ENCODE data around the gene AMDHD2.

The AMDHD2 gene

DNA sequence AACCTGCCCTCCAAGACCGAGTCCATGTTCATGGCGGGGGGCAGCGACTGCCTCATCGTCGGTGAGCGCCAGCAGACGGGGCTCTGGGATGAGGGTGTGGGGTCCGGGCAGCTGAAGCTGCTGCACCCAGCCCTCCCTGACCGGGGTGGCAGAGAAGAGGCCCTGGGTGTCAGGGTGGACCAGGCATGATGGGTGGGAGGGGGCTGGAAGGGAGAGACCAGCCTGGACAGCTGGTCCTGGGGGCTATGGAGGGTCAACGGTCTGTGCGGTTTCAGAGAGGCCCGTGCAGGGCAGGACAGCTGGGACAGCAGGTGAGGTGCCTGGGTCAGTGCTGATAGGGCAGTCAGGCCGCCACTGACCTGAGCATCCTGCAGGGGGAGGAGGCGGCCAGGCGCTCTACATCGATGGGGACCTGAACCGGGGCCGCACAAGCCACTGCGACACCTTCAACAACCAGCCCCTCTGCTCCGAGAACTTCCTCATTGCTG, 19.7 kb upstream of the AMDHD2 start:
- no peak for DNase-seq

DNA sequence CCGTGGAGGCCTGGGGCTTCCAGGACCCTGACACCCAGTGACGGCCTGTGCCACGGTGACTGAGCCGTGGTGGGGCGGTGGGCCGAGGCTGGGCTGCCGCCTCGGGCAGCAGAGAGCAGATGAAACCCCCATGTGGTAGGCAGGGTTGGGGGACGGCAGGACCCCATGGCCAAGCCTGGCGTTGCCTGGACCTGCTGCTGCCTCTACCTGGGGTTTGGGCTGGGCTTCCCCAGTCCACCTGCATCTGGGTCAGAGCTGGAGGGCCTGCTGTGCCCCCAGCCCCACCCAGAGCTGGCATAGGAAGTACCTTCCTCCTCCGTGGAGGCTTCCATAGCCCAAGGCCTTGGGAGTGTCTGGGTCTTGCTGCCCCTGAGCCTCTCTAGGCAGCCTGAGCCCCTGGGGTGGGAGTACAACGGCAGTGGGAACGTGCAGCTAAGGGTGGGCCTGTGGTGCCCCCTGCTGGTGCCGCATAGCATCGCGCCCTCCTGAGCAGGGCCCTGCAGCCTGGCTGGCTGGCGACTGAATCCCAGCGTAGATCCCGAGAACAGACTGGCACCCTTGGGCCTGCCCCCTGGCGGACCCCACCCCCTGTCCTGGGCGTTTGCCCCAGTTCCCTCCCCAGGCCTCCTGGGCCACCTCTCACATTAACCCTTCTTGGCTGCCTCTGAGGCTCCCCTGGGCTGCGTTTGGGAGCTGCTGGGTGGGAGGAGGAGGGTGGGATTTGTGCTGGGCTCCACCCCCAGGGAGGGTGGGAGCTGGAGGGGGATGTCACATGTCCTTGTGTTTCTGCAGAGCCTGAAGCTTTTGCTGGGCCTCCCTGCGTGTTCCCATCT, 19.0 kb upstream of the AMDHD2 start:
- peak; percentile 84 to 85 for DNase-seq

DNA sequence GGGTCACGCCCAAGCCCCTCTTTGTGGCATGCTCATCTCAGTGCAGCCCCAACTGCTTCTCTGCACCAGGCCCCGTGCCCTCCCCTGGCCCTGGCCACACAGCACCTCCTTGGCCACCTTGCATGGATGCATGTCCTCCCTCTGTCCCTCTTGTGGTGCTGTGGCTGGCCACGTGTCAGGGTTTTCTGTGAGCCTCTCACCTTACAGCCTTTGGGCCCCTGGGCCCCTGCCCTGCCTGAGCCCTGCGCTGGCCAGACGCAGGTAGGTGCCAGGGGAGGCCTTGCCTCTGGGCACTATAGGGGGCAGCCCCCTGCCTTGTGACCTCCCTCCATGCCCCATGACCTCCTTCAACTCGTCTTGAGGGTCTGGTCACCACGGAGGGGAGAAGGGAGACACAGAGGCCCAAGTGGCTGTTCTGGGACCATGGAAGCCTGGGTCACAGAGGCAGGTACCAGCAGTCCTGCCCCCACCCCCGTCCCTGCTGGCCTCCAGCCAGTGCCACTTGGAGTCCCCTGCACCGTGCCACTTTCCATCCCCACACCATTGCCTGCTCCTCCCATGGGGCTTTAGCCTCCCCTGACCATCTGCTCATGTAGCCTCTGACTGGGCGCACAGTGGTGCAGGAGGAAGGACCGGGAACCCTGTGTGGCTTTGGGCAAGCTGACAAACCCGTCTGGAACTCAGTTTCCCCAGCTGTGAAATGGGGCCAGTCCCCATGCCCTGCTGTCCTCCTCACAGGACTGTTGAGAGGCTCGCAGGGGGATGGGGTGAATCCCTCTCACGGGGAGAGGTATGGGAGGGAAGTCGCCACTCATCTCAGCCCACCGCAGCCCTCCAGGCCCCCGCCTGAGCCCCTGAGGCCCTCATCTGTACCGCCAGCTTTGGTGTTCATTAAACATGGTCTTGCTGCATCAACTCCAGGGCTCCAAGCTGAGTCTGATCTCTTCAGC, 17.9 kb upstream of the AMDHD2 start:
- DNase-seq, result no peak

DNA sequence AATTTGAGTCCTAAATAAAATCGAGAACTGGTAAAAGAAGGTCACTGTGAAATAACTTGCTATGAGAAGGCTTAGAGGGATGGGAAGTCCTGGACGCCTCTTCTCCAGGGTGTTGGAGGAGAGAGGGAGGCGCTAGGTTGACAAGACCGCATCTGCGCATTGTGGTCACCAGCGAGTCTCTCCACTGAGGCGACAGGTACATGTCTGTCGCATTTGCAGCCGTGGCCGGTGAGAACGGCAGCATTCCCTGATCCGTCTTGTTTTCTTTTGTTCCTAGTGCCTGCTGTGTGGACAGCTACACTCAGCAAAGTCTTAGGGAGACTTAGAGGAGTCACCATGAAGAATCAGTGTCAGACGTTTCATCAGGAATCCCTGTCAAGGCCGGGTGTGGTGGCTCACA, 14.5 kb upstream of the AMDHD2 start:
- no peak for DNase-seq

DNA sequence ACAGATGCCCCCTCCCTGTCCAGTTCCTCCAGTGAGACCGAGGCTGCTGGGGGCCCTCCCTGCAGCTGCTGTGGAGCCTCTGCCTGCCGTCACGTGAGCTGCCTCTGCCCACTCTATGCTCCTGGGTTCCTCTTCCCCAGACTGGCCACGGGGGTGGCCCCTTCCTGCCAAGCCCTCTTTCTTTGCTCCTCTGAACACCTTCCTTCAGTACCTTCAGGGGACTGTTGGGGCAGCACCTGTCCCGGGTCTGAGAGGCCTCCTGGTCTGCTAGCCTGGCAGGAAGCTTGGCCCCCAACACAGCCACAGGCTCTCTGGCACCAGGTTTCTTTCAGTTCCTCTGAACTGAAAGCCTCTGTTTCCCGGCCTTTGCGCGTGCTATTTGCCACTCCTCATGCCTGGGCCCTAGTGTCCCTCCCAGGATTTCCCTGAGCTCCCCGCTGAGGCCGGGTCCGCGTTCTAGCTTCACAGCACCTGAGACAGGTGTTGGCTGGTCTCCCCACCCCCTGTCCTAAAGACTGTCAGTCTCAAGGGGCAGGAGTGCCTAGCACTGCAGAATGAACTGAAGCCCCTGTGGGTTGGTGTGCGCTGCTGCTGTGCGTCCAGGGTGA, 13.0 kb upstream of the AMDHD2 start:
- no peak for DNase-seq

DNA sequence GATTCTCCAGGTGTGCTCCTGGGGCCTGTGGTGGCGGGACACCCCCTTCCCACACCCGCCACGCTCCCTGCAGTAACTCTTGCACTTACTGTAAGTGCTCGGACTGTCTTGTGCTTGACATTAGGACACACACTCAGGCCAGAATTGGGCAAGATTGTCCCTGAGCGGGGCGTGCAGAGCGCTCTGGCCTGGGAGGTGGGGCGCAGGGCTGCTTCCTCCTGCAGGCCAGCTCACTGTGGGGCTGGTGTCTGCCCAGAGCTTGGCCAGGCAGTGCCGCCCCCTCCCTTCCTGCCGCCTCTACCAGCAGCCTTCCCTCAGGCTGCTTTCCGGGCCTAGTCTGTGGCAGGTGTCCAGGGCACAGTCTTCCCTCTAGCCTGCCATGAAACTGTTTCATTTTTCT, 12.5 kb upstream of the AMDHD2 start:
- no peak for DNase-seq

DNA sequence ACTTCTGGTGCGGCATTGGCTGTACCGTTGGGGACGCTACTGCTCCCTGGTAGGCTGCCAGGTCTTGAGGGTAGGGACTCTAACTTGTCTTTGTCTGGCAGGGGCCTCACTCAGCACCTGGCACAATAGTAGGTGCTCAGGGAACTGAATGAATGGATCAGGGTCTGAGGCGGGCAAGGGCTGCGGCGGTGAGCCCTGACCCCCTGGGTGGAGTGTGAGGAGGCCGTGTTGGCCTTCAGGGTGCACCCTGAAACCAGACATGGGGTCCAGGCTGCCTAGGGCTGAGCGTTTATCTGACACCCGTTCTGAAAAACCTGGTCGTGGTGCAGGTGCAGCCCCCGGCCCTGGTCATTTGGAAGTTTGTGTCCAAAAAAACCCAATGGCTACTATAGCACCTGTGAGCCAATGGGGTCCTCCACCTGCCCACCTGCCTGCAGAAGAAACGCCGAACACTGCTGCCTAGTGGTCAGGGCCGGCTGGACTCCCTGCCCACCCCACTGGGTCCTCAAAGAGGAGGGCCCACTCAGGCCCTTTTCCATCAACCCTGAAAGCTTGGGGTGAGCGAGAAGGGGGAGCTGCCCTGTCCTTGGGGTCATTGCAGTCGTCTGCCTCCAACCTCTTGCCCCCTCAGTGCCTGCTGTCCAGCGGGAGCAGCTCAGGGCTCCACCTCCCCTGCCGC, 11.3 kb upstream of the AMDHD2 start:
- DNase-seq, result no peak

DNA sequence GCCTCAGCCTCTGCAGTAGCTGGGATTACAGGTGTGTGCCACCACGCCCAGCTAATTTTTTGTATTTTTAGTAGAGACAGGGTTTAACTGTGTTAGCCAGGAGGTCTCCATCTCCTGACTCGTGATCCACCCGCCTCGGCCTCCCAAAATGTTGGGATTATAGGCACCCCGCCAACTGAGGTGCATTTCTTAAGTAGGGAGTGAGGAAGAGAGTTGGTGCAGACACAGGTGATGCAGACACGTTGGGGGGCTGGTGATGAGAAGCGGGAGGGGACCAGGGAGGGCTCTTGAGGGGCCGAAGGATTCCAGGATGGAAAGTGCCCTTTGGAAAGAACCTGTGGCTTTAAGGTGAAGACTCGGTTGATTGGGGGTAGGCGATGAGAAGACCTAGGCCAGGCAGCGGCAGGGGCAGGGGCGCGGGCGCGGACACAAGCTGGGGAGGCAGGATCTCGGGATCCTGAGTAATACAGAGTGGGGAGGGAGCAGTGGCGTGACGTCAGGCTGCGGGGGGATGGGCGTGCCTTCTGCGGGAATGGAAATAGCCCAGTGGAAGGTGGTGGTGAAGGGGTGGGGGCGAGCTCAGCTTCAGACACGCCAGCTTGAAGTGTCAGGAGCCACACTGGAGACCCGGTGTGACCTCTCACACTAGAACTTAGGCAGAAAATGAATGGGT, 8.9 kb upstream of the AMDHD2 start:
- DNase-seq, result no peak

DNA sequence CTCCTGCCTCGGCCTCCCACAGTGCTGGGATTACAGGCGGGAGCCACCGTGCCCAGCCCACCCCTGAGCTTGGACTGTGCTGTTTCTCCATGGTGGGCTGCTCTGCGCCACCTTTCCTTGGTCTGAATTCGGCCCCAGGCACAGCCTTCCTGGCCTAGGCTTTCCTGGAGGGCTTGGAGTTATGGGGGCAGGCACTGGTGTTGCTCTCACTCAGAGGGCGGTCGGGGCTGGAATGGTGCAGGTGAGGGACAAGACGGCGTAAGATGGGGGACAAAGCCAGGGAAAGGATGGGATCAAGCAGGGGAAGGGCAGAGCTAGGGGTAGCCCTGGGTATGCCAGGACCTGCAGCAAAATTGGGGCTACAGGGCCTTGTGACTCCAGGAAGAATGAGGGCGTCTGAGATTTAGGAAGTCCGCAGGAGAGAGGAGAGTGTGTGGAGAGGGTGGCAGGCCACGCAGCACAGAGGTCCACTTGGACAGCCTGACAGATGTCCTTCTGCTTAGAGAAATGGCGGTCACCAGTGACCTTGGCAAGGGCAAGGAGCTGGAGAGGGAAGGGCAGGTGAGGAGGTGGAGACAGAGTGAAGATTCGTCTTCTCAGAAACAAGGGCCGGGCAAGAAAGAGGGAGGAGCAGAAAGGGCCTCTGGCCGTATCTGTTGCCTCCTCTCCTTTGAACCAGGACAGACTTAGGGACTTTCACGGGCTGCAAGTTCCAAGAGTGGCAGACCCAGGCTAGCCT, 8.0 kb upstream of the AMDHD2 start:
- DNase-seq, result no peak

DNA sequence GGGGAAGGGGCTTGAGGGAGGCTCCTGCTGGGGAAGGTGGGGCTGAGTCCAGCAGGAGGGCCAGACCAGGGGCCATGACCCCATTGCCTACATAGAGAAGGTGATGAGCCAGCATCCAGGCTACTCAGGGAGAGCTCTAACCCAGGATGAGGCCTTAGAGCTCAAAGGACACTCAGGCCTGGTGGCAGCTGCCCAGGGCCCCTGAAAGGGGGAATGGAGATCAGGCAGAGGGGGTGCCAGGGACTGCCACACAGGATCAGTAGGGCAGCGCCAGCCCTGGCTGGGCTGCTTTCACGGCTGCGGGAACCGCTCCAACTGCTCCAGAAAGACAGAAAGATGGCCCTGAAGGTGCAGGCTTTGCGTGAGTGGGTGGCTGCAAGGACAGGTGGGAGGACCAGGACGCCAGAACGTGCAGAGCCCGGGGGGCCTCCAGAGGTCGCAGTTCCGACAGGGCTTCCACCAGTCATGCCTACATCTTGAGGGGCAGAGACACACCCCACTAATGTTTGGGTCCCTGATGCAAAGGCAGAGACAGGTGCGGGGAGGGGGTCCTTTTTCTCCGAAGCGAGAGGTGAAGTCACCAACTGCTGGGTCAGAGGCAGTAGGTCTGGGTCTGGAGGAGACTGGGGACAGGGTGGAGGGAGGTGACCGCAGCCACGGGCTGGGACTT, 7.3 kb upstream of the AMDHD2 start:
- peak in 1 of 2 experiments; percentile 18 for DNase-seq

DNA sequence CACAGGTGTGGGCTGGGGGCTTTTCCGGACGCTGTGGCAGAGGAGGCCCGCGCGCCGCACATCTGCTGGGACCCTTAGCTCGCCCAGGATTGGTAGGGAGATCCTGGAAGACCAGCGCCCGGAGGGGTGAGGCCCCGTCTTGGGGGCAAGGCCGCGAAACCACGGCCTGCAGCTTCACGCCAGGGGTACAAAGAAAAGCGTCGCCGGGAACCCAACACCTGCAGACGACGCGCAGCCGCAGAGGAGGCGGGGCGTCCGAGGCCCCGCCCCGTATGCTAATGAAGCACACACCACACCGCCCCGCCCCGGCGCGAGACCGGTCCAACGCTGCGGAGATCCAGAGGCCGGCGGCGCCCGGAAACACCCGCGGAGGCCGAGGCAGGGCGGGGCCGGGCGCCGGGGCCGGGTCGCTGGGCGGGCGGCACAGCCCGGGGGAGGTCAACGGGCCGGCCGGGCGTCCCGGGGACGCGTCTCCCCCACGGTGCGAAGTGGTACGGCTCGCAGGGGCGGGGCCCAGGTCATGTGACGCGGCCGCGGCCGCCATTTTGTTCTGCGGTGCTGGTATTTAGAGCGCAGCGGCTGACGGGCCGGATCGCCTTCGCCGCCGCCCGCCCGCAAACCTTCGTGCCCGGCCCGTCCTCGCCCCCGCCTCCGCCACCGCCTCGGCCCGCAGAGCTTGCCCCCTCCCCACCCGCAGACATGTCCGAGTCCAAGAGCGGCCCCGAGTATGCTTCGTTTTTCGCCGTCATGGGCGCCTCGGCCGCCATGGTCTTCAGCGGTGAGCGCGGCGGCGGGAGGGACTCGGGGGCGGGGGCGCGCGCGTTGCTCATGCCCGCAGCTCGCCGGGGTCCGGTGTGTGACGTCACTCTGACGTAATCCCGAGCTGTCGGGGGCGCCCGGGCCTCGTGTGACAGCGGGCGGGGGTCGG, 6.5 kb upstream of the AMDHD2 start, which contains the start of gene ATP6V0C:
Gene ATP6V0C, plus strand, starts transcription at position 548 of the 928 bp plus-strand sequence. Its CDS starts 152 bp downstream, at position 700.
- peak; percentile 89 to 92 for DNase-seq

DNA sequence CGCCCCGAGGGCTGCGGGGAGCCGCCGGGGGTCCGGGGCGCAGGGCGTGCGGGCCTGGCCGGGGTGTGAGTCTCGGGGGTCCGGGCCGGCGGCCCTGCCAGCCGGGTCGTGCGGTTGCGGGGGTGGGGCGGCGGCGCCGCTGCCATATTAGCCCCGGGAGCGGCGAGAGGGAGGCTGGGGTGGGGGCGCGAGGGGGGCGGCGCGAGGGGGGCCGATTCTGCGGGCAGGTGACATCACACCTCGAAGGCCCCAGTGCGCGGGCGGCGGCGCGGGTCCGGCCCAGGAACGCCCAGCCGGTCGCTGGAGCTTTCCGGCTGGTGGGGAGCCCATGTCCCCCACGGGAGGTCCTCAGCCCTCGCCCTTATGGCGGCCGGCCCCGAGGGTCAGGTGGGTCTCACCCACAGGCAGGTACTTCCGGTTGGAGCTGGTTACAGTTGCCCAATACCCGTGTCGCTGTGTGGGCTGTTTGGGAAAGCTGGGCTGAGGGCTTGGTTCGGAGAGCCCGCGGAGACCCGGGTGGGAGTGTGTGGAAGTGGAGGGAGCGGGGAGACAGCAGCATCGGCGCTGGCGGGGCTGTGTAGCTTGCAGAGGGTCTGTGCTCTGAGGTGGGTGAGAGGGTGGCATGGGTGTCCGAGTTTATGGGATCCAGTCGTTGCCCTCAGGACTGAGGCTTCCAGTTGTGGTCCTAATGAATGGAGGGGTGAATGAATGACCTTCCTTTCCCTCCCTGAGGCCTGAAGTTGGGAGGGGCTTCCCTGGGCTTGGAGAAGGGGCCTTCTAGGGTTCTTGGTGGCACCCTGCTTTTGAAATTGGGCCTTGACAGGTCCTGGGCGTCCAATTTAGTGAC, 5.6 kb upstream of the AMDHD2 start:
- peak; percentile 27 to 37 for DNase-seq

DNA sequence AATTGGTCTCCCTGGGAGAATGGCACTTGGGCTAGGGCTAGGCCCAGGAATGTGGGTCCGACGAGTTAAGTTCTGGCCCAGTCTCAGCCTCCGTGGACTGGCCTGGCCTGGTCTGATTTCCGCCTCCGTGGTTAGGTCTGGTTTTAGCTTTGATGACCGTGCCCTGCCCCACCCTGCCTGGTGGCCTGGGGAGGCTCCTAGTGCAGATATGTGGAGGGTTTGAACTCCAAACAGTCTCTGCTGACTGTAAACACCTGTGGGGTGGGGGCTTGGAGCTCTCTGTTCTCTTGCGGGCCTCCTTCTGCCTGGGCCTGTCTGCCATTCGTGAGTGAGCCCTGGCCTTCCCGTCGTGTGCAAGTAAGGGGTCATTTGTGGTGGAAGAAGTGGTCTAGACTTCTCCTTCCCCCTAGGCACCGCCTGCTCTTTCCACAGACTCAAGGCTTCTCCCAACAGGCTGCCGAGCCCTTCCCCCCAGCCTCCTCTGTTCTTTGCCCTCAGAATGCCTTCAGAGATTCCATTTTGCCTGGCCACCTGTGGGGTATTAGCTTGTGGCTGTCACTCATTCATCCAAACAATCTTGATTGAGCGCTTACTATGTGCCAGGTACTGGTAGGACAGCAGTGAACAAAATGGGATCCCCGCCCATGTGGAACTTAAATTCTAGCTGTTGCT, 4.9 kb upstream of the AMDHD2 start:
- no peak for DNase-seq

DNA sequence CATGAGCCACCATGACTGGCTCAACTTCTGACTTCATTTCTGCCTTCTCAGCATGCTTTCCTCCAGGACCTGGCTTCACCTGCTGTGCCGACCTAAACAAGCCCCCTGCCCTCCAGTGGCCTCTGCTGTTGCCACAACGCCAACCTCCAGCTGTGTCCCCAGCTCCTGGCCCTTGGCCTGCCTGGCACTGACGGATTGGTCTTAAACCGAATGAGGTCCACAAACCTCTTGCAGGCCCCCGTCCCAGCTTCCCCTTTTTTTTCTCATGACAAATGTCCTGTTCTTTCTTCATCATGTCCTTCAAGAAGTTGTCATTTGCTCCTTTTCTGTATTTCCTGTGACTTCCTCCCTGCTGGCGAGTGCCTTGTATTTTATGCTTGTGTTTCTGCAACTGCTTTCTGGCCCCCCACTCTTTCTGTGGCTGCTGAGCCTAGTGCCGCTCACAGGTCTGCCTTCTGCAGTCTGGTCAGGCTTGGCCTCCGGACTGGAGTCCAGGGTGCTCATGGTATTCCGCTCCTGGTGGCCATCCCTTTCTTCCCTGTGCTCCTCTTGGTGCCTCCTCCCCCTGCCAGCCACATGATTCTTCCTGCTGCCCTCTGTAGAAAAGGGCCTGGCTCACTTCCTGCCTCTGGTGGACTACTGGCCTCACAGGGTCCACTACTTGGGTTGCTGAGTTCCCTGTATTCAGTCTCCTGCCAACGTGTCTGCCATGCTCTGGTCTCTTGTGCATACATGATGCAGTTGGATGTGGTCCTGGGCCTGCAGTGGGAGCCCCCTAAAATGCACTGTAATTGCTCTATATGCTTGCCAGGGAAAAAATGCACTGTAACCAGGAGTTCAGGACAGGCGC, 3.6 kb upstream of the AMDHD2 start:
- no peak for DNase-seq

DNA sequence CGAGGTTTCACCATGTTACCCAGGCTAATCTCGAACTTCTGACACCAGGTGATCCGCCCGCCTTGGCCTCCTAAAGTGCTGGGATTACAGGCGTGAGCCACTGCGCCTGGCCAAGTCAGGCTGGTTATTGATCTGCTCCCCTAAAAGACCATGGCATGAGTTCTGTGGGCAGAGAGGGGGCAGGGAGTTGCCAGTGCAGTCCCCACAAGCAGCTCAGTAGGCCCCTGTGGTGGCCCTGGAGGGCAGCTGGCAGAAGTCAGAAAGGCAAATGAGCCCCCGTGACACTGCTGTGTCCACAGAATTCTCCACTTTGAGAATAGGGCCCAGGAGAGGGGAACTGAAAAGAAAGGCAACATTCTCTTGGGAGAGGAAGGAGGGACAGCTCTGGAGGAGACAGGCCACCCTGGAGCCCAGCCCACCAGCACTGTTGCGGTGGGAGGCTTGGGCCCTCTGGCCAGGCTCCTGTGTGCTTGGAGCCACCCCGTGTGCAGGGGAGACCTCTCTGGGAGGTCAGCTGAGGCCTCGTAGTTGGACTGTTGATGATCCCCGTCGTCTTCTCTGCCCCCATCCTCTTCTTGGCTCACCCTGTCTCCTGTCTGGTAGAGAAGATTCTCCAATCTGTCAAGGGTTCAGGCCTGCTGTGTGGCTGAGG, 2.1 kb upstream of the AMDHD2 start:
- no peak for DNase-seq

All from activated CD4-positive, alpha-beta T cell treated with anti-CD3 and anti-CD28 coated beads, Interleukin-2, amount 50 U/mL, for 48 hours (primary cell).